ENCODE data around the gene KCNJ11. TPM values are rescaled to one million over a fixed set of nuclear protein-coding genes. Genes with fewer than 3 reads are reported as not detected.

The KCNJ11 gene
- total and polyA plus RNA-seq, 2 of the 8 experiments (the other 6 are each of a cell fraction or from before 2014, with no cell fraction given) = 3.8 to 6.3 TPM

DNA sequence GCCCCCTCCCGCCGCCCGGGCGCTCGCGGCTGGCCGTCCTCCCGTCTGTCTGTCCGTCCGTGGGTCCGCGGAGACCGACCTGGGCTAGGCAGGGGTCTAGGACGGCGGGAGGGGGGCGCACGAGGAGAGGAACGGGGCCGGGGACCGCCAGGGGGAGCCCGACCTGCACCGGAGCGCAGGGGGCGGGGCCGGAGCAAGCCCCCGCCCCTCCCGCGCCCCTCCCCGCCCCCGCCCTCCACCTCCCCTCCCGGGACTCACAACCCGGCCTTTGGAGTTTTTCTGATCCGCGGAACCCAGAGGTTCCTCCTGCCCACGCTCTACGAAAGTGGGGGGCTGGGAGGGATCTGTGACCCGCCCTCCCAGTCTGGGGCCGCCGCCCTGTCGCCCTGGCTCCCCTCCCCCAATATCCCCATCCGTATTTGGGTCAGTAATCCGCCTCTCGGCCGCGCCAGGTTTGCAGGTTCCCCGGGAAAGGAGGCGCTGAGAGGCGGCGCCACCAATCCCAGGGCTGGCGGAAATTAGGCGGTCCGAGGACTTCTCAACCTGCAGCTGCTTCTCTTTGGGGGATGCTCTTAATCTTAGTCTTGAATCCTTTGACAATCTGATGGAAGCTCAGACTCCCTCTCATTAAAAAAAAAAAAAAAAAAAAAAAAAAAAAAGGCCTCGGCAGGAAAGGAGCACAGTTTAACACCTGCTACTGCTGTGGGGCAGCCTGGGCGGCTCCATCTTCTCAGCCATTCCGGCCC, 925 bp upstream of the KCNJ11 start (continued):
- TF ChIP-seq, protein P1, sequence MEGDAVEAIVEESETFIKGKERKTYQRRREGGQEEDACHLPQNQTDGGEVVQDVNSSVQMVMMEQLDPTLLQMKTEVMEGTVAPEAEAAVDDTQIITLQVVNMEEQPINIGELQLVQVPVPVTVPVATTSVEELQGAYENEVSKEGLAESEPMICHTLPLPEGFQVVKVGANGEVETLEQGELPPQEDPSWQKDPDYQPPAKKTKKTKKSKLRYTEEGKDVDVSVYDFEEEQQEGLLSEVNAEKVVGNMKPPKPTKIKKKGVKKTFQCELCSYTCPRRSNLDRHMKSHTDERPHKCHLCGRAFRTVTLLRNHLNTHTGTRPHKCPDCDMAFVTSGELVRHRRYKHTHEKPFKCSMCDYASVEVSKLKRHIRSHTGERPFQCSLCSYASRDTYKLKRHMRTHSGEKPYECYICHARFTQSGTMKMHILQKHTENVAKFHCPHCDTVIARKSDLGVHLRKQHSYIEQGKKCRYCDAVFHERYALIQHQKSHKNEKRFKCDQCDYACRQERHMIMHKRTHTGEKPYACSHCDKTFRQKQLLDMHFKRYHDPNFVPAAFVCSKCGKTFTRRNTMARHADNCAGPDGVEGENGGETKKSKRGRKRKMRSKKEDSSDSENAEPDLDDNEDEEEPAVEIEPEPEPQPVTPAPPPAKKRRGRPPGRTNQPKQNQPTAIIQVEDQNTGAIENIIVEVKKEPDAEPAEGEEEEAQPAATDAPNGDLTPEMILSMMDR (IDR thresholded peaks at IDR 0.05; ENCODE audit: control extremely low read depth in 1 of 3, insufficient read depth in 1 of 3, low read depth in 1 of 3, low read length in 3 of 3) = peak; percentile 41 to 82 (median 78)
- TF ChIP-seq SRF (IDR thresholded peaks at IDR 0.05; ENCODE audit: low read depth, low read length) = 0 out of 2 replicates have a peak, but pooled peaks have one; percentile 7
- TF ChIP-seq RAD21 (IDR thresholded peaks at IDR 0.05 in 1 of 2, conservative IDR thresholded peaks at IDR 0.05 in 1 of 2; ENCODE audit: low read depth in 2 of 2, low read length in 2 of 2) = peak; percentile 26 to 43; a peak in 3 of 4 replicates
